Measurements from ENCODE around the gene MROH2A.

DNA sequence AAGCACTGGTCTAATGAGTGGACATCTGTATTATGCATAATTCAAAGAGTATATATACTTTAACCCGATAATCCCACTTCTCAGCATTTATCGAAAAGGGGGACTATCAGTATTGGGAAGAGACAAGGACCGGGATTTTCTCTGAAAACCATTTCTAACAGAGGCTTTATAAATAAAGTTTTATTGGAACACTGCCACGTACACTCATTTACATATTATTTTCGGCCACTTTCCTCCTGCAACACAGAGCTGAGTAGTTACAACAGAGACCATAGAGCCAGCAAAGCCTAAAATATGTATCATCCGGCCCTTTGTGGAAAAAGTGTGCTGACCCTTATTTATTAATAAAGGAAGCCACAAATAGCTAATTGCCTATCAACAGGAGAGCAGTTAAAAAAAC is 73.0 kb downstream of the MROH2A start:
- TF ChIP-seq EP300 (IDR thresholded peaks at IDR 0.05) = no peak
- TF ChIP-seq, protein P1, sequence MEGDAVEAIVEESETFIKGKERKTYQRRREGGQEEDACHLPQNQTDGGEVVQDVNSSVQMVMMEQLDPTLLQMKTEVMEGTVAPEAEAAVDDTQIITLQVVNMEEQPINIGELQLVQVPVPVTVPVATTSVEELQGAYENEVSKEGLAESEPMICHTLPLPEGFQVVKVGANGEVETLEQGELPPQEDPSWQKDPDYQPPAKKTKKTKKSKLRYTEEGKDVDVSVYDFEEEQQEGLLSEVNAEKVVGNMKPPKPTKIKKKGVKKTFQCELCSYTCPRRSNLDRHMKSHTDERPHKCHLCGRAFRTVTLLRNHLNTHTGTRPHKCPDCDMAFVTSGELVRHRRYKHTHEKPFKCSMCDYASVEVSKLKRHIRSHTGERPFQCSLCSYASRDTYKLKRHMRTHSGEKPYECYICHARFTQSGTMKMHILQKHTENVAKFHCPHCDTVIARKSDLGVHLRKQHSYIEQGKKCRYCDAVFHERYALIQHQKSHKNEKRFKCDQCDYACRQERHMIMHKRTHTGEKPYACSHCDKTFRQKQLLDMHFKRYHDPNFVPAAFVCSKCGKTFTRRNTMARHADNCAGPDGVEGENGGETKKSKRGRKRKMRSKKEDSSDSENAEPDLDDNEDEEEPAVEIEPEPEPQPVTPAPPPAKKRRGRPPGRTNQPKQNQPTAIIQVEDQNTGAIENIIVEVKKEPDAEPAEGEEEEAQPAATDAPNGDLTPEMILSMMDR (IDR thresholded peaks at IDR 0.05) = no peak
- TF ChIP-seq POLR2A (IDR thresholded peaks at IDR 0.05; ENCODE audit: low read depth) = no peak
